COR-L47 (cell line): ENCODE results near the gene CASP6.
"Not testable (repeated sequence)": the region's sequence is repeated elsewhere in the genome, so short reads cannot be mapped to it uniquely, and the experiment has no call there.

Source experiments
- DNase-seq: peaks from one replicate; lab custom pipeline; 2025; lab: John Stamatoyannopoulos, UW

The CASP6 gene

GRCh38 chr4:109719604-109720003 is 16.4 kb upstream of the CASP6 start:
- no peak for DNase-seq

GRCh38 chr4:109718759-109719158 is 15.5 kb upstream of the CASP6 start:
- DNase-seq: no peak

- DNase-seq: no peak
These were observed 10.3 kb upstream of the CASP6 start for GRCh38 chr4:109713500-109713899.

- no peak for DNase-seq
These were observed 5.7 kb upstream of the CASP6 start for GRCh38 chr4:109708990-109709389.

- DNase-seq: no peak
These were observed 5.2 kb upstream of the CASP6 start for GRCh38 chr4:109708435-109708834.

GRCh38 chr4:109703664-109704361 is 568 bp upstream of the CASP6 start:
- DNase-seq: no peak

- DNase-seq: no peak
These were observed 1.5 kb downstream of the CASP6 start for GRCh38 chr4:109701566-109702410.

GRCh38 chr4:109699553-109700225 is 3.6 kb downstream of the CASP6 start:
- no peak for DNase-seq

- no peak for DNase-seq
These were observed 4.6 kb downstream of the CASP6 start for GRCh38 chr4:109698656-109699055.

- no peak for DNase-seq
These were observed 11.8 kb downstream of the CASP6 start for GRCh38 chr4:109691411-109691920.

GRCh38 chr4:109690690-109691410 is 12.4 kb downstream of the CASP6 start:
- no peak for DNase-seq

- DNase-seq: no peak
These were observed 18.5 kb downstream of the CASP6 start for GRCh38 chr4:109684727-109685126.

GRCh38 chr4:109683621-109684253 is 19.5 kb downstream of the CASP6 start:
- no peak for DNase-seq

- DNase-seq: no peak
These were observed 20.4 kb downstream of the CASP6 start for GRCh38 chr4:109682875-109683274.

GRCh38 chr4:109678925-109679324 is 24.3 kb downstream of the CASP6 start:
- DNase-seq: not testable (repeated sequence)

- DNase-seq: not testable (repeated sequence)
These were observed 24.8 kb downstream of the CASP6 start for GRCh38 chr4:109678472-109678871.

- DNase-seq: no peak
These were observed 26.4 kb downstream of the CASP6 start for GRCh38 chr4:109676886-109677285.

GRCh38 chr4:109675843-109676242 is 27.4 kb downstream of the CASP6 start:
- no peak for DNase-seq

GRCh38 chr4:109675181-109675580 is 28.1 kb downstream of the CASP6 start:
- no peak for DNase-seq

- DNase-seq: no peak
These were observed 29.9 kb downstream of the CASP6 start for GRCh38 chr4:109673303-109673702.

GRCh38 chr4:109672169-109672930 is 30.9 kb downstream of the CASP6 start:
- no peak for DNase-seq
